ENCODE measurements around the gene RTEL1.
"Not testable (repeated sequence)": the region's sequence is repeated elsewhere in the genome, so short reads cannot be mapped to it uniquely, and the experiment has no call there.

RTEL1 gene

GRCh38 chr20:63714858-63715257, 56.7 kb downstream of the RTEL1 start:
- DNase-seq (ENCODE audit: low spot score), result no peak

DNA sequence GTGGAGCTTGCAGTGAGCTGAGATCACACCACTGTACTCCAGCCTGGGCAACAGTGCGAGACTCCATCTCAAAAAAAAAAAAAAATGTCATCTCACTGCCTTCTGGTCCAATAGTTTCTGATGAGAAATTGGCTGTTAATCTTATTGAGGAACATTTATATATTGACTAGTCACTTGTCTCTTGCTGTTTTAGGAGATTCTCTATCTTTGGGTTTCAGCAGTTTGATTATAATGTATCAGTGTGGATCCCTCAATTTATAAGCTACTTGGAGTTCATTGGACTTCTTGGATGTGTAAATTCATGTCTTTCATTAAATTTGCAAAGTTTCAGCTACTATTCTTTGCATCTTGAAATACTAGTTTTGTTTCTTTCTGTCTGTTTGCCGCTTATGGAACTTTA, 60.9 kb downstream of the RTEL1 start:
- DNase-seq (ENCODE audit: low spot score), result no peak

DNA sequence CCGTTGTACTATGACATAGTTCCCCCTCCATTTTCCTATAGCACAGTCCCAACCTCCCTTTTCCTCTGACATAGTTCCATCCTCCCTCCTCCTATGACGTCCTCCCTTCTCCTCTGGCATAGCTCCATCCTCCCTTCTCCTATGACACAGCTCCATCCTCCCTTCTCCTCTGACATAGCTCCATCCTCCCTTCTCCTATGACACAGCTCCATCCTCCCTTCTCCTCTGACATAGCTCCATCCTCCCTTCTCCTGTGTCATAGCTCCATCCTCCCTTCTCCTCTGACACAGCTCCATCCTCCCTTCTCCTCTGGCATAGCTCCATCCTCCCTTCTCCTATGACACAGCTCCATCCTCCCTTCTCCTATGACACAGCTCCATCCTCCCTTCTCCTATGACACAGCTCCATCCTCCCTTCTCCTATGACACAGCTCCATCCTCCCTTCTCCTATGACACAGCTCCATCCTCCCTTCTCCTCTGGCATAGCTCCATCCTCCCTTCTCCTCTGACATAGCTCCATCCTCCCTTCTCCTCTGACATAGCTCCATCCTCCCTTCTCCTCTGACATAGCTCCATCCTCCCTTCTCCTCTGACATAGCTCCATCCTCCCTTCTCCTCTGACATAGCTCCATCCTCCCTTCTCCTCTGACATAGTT, 65.0 kb downstream of the RTEL1 start:
- DNase-seq (ENCODE audit: low spot score), result not testable (repeated sequence)

DNA sequence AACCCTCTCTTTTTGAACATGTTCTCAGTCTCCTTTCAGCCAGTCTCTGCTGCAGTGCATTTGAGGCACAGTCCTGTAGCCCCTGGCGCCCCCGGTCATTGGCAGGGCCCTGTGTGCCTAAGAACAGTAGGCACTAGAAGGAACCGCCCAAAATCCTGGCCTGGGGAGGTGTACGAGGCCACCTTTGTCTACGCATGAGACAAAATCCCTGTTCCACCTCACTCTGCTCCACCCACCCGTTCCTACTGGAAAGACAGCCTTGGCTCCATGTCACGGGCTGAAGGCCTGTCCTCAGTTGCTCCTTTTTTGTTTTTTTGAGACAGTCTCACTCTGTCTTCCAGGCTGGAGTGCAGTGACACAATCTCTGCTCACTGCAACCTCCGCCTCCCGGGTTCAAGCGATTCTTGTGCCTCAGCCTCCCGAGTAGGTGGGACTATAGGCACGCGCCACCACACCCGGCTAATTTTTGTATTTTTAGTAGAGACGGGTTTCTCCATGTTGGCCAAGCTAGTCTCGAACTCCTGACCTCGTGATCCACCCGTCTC, 72.1 kb downstream of the RTEL1 start:
- not testable (repeated sequence) for DNase-seq (ENCODE audit: low spot score)

- DNase-seq (ENCODE audit: low spot score), result no peak
These were observed 73.3 kb downstream of the RTEL1 start for GRCh38 chr20:63731410-63731809.

GRCh38 chr20:63732118-63733095, 74.3 kb downstream of the RTEL1 start:
- no peak for DNase-seq (ENCODE audit: low spot score)

DNA sequence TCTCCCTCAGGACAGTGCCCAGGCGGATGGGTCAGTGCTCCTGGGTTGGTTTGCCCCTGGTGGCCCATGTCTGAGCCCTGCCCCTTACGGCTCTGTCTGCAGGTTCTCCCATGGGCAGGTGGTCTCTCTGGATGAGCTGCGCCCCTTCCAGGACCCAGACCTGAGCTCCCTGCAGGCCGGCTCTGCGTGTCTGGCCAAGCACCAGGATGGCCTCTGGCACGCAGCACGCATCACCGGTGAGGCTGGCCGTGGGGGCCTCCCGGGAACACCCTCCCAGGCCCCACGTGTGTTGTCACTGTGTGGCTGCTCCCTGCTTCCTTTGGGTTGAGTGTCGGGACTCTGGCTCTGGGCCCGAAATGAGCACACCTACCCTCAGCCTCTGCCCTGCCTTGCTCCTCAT, 75.0 kb downstream of the RTEL1 start:
- no peak for DNase-seq (ENCODE audit: low spot score)

DNA sequence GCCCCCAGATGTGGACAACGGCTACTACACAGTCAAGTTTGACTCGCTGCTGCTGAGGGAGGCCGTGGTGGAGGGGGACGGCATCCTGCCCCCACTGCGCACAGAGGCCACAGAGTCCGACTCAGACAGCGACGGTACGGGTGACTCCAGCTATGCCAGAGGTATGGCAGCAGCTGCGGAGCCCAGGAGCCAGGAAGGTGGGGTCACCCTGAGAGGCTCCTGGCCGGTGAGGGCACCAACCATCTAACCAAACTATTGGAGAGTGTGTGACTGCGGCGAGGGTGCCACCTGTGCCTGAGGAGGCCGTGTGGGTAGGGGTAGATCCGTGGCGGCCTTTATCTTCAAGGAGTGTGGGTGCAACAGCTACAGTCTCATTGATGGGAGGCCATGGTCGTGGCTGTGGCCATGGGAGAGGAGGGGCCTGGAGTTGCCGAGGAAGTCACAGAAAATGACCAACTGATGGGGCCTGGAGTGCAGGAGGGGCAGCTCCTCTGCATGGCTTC, 75.5 kb downstream of the RTEL1 start:
- no peak for DNase-seq (ENCODE audit: low spot score)

- no peak for DNase-seq (ENCODE audit: low spot score)
These were observed 76.2 kb downstream of the RTEL1 start for GRCh38 chr20:63734111-63734945.

GRCh38 chr20:63734946-63735858, 77.1 kb downstream of the RTEL1 start:
- no peak for DNase-seq (ENCODE audit: low spot score)

DNA sequence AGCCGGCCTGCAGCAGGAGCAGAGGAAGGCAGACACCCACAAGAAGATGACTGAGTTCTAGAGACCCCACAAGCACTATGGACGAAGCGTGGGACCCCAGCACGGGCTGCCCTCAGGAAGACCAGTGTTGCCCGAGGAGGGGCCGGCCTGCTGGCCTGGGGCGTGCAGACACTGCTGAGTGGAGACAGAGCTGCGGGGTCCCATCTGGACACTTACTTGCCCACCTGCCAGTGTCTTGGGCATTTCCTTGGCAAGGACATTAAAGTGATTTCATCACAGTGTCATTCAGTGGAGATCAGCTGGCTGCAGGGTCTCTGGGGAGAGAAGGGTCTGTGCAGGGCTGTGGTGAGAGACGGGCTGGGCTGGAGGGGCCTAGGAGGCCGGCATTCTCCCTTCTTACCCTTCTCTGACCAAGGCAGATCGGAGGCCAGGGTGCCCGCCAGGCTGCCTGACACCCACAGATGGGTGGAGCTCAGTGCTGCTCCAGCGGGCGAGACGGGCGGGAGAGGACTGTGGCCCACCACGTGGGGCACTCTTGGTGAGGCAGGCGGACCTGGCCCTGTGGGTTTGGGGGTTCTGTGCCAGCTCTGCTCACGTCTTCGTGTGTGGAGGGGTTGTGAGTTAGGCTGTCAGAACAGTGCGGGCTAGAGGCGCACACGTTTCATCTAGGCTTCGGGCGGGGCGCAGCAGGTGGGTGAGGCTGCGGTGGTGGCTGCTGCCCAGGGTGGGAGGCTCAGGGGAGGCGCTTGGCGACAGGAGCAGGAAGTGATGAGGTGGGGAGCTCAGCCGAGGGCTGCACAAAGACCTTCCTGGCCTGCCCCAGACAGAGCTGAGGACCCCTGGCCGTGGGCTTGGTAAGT, 78.0 kb downstream of the RTEL1 start, which contains the start of gene LIME1:
LIME1 (plus strand) TSS at position 806 of the 860 bp plus-strand sequence. CDS start 886 bp downstream, outside the sequence.
- peak; percentile 83 for DNase-seq (ENCODE audit: low spot score)

- DNase-seq (ENCODE audit: low spot score), result peak; percentile 58
These were observed 79.0 kb downstream of the RTEL1 start for GRCh38 chr20:63736893-63737694.

DNA sequence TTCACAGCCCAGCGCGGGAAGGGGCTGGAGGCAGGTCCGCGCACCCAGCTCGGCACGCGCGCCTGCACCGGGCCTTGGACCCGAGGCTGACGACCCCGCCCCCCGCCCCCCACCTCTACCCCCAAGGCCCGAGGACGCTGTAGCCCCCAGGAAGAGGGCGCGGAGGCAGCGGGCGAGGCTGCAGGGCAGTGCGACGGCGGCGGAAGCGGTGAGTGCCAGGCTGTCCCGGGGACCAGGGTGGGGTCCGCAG, 79.5 kb downstream of the RTEL1 start:
- no peak for DNase-seq (ENCODE audit: low spot score)

DNA sequence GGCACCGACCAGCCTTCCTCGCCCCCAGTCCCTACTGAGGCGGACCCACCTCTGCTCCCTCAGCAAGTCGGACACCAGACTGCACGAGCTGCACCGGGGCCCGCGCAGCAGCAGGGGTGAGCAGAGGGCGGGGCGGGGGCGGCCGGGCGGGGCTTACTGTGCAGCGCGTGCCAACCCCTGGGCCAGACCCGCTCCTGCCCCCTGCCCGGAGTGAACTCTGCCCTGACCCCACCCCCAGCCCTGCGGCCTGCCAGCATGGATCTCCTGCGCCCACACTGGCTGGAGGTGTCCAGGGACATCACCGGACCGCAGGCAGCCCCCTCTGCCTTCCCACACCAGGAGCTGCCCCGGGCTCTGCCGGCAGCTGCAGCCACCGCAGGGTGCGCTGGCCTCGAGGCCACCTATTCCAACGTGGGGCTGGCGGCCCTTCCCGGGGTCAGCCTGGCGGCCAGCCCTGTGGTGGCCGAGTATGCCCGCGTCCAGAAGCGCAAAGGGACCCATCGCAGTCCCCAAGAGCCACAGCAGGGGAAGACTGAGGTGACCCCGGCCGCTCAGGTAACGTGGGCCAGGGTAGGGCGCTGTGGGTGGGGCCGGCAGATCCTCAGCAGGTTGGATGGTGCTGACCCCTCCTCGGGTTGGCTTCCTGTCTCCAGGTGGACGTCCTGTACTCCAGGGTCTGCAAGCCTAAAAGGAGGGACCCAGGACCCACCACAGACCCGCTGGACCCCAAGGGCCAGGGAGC, 80.0 kb downstream of the RTEL1 start:
- no peak for DNase-seq (ENCODE audit: low spot score)

DNA sequence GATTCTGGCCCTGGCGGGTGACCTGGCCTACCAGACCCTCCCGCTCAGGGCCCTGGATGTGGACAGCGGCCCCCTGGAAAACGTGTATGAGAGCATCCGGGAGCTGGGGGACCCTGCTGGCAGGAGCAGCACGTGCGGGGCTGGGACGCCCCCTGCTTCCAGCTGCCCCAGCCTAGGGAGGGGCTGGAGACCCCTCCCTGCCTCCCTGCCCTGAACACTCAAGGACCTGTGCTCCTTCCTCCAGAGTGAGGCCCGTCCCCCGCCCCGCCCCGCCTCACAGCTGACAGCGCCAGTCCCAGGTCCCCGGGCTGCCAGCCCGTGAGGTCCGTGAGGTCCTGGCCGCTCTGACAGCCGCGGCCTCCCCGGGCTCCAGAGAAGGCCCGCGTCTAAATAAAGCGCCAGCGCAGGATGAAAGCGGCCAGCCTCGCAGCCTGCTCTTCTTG, 80.6 kb downstream of the RTEL1 start:
- DNase-seq (ENCODE audit: low spot score), result no peak

DNA sequence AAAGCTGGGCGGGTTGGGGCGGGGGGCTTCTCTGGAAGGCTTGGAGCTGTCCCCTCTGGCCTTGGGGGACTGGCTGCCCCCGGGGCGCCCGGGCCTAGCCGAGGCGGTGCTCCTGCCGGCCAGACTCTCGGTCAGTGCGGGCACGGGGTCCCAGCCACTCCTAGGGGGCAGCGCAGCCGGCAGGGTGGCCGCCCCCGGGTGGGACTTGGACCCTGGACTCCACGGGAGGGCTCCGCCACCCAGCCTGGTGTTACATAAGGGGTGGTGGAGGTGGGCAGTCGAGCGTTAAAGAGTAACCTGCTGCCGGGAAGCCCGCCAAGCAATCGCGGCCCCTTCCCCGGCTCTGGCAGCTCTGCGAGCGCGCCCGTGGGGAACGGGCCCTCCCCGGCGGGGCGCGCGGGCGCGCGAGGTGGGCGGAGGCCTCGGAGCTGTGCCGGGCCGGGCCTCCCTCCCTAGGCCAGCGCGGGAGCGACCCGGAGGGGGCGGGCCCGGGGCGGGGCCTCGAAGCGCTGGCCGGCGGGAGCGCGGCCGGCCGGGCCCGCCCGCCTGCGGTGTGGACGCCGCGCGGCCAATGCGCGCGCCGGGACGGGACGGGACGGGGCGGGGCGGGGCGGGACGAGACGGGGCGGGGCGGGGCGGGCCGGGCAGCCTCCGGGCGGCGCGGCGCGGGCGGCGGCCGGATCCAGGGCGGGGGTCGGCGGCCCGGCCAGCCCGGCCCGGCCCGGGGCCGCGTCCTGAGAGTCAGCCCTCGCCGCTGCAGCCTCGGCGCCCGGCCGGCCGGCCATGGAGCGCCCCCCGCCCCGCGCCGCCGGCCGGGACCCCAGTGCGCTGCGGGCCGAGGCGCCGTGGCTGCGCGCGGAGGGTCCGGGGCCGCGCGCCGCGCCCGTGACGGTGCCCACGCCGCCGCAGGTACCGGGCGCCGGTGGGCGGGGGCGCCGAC, 81.3 kb downstream of the RTEL1 start, which contains the start of gene SLC2A4RG:
SLC2A4RG (plus strand) TSS at position 647 of the 940 bp plus-strand sequence; CDS start at position 784, 137 bp downstream.
- peak; percentile 72 for DNase-seq (ENCODE audit: low spot score)

- DNase-seq (ENCODE audit: low spot score), result peak; percentile 55
These were observed 82.0 kb downstream of the RTEL1 start for GRCh38 chr20:63740070-63740626.

All from CD4-positive, alpha-beta T cell treated with Interleukin-15 for 4 hours (primary cell).